PC-9 (cell line): ENCODE measurements around the gene SORCS2. TPM values are rescaled to one million over a fixed set of nuclear protein-coding genes. Genes with fewer than 3 reads are reported as not detected.

Experiments used
- BruUV-seq: library from RNA; stranded (reverse); fragments of 400-500 nt; replicated peaks from 2 replicates; lab custom pipeline; 2021; lab: Mats Ljungman, UMichigan
- CTCF ChIA-PET: fragments of 300-600 bp; sonication (Branson Sonifier 250); formaldehyde crosslinking; loops from one replicate; lab custom pipeline; 2022; ENCODE audit warnings: antibody characterized with exemption; lab: Charles Lee
- POLR2A ChIA-PET: fragments of 300-600 bp; sonication (Branson Sonifier 250); formaldehyde crosslinking; loops from one replicate; lab custom pipeline; 2022; ENCODE audit warnings: antibody characterized with exemption; ENCODE audit not compliant: unreplicated experiment; lab: Charles Lee
- DNase-seq, 2 experiments: peaks; one replicate each; pipeline versions ENCODE4 v3.0.0 to v3.0.0-alpha.2; 2015 to 2022; ENCODE audit warnings: mixed read lengths in 1 of 2
- H2AFZ ChIP-seq: fragments of 200-600 bp; sonication (generic); 2 replicates; pipeline ENCODE4 v1.8.1; 2017; ENCODE audit warnings: antibody characterized with exemption
- H3F3A ChIP-seq: fragments of 200-600 bp; sonication (generic); 2 replicates; pipeline ENCODE4 v1.8.1; 2017; ENCODE audit warnings: antibody characterized with exemption, mild to moderate bottlenecking, low read depth; ENCODE audit not compliant: insufficient read depth
- H3K27ac ChIP-seq: fragments of 200-600 bp; sonication (generic); 2 replicates; pipeline ENCODE4 v1.6.1; 2016; ENCODE audit warnings: mixed run types
- H3K27me3 ChIP-seq: fragments of 200-600 bp; sonication (generic); 2 replicates; pipeline ENCODE4 v1.6.1; 2016; ENCODE audit warnings: low read depth, mixed run types; ENCODE audit not compliant: insufficient read depth
- H3K36me3 ChIP-seq: fragments of 200-600 bp; sonication (generic); 2 replicates; pipeline ENCODE4 v1.6.1; 2016; ENCODE audit warnings: low read depth, mixed run types
- H3K4me1 ChIP-seq: fragments of 200-600 bp; sonication (generic); replicated peaks from 2 replicates; pipeline ENCODE4 v1.6.1; 2016; ENCODE audit warnings: mixed run types; ENCODE audit not compliant: insufficient read depth
- H3K4me2 ChIP-seq: fragments of 200-600 bp; sonication (generic); 2 replicates; pipeline ENCODE4 v1.6.1; 2017; ENCODE audit warnings: mixed run types
- H3K4me3 ChIP-seq: fragments of 200-600 bp; sonication (generic); 2 replicates; pipeline ENCODE4 v1.6.1; 2016; ENCODE audit warnings: mixed run types
- H3K79me2 ChIP-seq: fragments of 200-600 bp; sonication (generic); 2 replicates; pipeline ENCODE4 v1.6.1; 2017; ENCODE audit warnings: low read depth, mixed run types
- H3K9me2 ChIP-seq: fragments of 200-600 bp; sonication (generic); 2 replicates; pipeline ENCODE4 v1.8.1; 2017; ENCODE audit warnings: mild to moderate bottlenecking; ENCODE audit not compliant: insufficient read depth
- H3K9me3 ChIP-seq: fragments of 200-600 bp; sonication (generic); 2 replicates; pipeline ENCODE4 v1.8.1; 2016; ENCODE audit warnings: low read depth; ENCODE audit not compliant: insufficient read depth
- H4K20me1 ChIP-seq: fragments of 200-600 bp; sonication (generic); 2 replicates; pipeline ENCODE4 v1.8.1; 2017; ENCODE audit not compliant: insufficient read depth
- EZH2 ChIP-seq: fragments of 200-600 bp; sonication (generic); IDR thresholded peaks from 2 replicates; pipeline ENCODE4 v1.8.0; 2017; ENCODE audit warnings: antibody characterized with exemption, low read depth
- intact Hi-C: fragments of 100-400 bp; cut with micrococcal nuclease; formaldehyde crosslinking; loops from one replicate; pipeline ENCODE4 v1.10.0; 2022; ENCODE audit not compliant: unreplicated experiment
- total RNA-seq: library from RNA; stranded (reverse); gene quantifications from 2 replicates; pipeline ENCODE4 v1.2.3, GENCODE V29; 2021
- TF ChIP-seq, protein P1 (sequence below): fragments of 200-600 bp; sonication (generic); conservative IDR thresholded peaks from 2 replicates; pipeline ENCODE4 v1.6.1; 2017; ENCODE audit warnings: mixed run types, antibody characterized with exemption, mild to moderate bottlenecking, moderate library complexity

SORCS2 gene
- total RNA-seq, 1 experiment from 2014 or later, result 25.8 TPM

DNA sequence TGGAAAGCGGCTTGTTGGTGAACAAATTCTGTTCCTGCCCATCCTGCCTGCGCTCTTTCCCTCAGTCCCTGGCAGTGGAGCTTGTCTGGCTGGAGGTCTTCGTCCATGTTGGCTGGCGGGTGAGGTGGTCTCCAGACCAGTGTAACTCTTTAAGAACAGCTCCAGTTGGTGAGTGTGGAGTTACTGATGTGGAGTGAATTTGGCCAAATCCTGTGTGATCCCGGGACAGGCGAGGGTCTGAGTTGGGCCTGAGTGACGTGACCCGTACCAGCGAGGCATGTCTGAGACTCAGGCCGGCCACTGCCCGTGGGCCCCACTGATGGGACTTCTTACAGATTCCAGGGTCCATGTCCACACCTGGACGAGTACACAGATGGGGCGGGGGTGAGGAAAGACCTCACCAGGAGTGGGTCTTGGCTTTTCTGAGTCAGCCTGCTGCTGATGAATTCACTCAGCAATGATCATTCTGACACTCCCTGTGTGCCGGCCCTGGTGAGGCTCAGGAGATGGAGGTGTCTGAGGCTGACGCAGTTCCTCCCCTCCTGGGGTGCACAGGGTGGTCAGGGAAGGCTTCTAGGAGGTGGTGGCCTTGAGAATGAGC is 196.9 kb downstream of the SORCS2 start:
- intact Hi-C loops, result no loop called here
- Histone ChIP-seq H3F3A (no peaks in the 10 kb centered on the region), H3K79me2 (no peaks in the 10 kb centered on the region), H3K9me3 (no peaks in the 10 kb centered on the region), H3K36me3 (no peaks in the 10 kb centered on the region), H3K4me2 (no peak overlapping the region), H3K27me3 (no peaks in the 10 kb centered on the region), H3K9me2 (no peaks in the 10 kb centered on the region), H3K27ac (no peak overlapping the region), H2AFZ (no peak overlapping the region), H3K4me1 (no peaks in the 10 kb centered on the region), H3K4me3 (no peak overlapping the region), H4K20me1 (no peaks in the 10 kb centered on the region)
- ChIA-PET POLR2A (no interaction called here), CTCF (no interaction called here)
- BruUV-seq, result no TSS peak
- no peak for TF ChIP-seq EZH2
- TF ChIP-seq, protein P1, sequence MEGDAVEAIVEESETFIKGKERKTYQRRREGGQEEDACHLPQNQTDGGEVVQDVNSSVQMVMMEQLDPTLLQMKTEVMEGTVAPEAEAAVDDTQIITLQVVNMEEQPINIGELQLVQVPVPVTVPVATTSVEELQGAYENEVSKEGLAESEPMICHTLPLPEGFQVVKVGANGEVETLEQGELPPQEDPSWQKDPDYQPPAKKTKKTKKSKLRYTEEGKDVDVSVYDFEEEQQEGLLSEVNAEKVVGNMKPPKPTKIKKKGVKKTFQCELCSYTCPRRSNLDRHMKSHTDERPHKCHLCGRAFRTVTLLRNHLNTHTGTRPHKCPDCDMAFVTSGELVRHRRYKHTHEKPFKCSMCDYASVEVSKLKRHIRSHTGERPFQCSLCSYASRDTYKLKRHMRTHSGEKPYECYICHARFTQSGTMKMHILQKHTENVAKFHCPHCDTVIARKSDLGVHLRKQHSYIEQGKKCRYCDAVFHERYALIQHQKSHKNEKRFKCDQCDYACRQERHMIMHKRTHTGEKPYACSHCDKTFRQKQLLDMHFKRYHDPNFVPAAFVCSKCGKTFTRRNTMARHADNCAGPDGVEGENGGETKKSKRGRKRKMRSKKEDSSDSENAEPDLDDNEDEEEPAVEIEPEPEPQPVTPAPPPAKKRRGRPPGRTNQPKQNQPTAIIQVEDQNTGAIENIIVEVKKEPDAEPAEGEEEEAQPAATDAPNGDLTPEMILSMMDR, result no peak
- DNase-seq, result no peak

DNA sequence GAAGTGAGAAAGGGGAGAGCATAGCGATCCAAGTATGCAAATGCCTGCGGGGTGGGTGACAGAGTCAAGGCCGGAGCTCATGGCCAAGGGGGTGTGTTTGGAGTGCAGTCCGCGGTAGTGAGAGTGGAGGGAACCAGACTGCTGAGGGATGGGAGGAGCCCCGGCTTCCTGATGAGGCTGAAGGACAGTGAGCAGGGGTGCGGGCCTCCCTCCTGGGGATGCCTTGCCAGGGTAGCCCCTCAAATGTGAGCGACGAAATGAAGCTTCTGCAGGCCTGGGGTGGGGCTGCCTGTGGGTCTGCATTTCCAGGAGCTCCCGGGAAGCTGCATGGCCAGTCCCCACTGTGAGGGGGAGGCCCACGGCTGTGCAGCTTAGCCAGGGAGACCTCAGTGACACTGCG is 197.4 kb downstream of the SORCS2 start:
- DNase-seq, result no peak
- Histone ChIP-seq H3K27ac (no peak overlapping the region), H2AFZ (no peak overlapping the region), H3F3A (no peaks in the 10 kb centered on the region), H3K79me2 (no peaks in the 10 kb centered on the region), H3K9me2 (no peaks in the 10 kb centered on the region), H3K4me1 (no peaks in the 10 kb centered on the region), H3K9me3 (no peaks in the 10 kb centered on the region), H3K36me3 (no peaks in the 10 kb centered on the region), H3K4me2 (no peak overlapping the region), H3K27me3 (no peaks in the 10 kb centered on the region), H4K20me1 (no peaks in the 10 kb centered on the region), H3K4me3 (no peak overlapping the region)
- BruUV-seq, result no TSS peak
- TF ChIP-seq EZH2, result no peak
- TF ChIP-seq, protein P1, result no peak
- CTCF ChIA-PET, result no interaction called here
- POLR2A ChIA-PET, result no interaction called here
- intact Hi-C loops, result no loop called here

DNA sequence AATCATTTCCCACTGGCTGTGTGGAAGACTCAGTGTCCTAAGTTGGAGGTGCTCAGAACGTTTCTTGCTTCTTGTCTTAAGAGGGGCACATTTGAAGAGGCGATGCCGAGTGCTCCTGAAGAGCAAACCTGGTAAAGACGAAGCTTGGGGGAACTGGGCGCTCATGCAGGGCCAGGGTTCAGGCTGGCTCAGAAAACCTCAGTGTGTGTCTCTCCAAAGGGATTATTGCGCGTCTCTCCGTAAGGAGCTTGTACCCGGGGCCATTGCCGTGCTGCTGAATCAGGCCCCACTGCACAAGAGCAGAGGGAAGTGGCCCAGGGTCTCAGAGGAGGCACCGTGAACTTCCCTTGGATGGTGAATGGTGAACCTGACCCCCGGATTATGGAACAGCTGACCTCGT is 198.0 kb downstream of the SORCS2 start:
- Histone ChIP-seq H3K27me3 (no peaks in the 10 kb centered on the region), H4K20me1 (no peaks in the 10 kb centered on the region), H3K9me3 (no peaks in the 10 kb centered on the region), H3K9me2 (no peaks in the 10 kb centered on the region), H3K4me1 (no peaks in the 10 kb centered on the region), H3K4me2 (no peak overlapping the region), H3K36me3 (no peaks in the 10 kb centered on the region), H3K27ac (no peak overlapping the region), H2AFZ (no peak overlapping the region), H3K4me3 (no peak overlapping the region), H3F3A (no peaks in the 10 kb centered on the region), H3K79me2 (no peaks in the 10 kb centered on the region)
- TF ChIP-seq EZH2, result no peak
- TF ChIP-seq, protein P1, result no peak
- POLR2A ChIA-PET, result no interaction called here
- CTCF ChIA-PET, result no interaction called here
- BruUV-seq, result no TSS peak
- intact Hi-C loops, result no loop called here
- no peak for DNase-seq
